ENCODE results near the gene SAA1. TPM values are rescaled to one million over a fixed set of nuclear protein-coding genes. Genes with fewer than 3 reads are reported as not detected.

SAA1 gene
- total and polyA plus RNA-seq, 10 of the 15 experiments (the other 5 are each of a cell fraction or from before 2014, with no cell fraction given) = 0.36 to 6.9 TPM; not detected in 8

DNA sequence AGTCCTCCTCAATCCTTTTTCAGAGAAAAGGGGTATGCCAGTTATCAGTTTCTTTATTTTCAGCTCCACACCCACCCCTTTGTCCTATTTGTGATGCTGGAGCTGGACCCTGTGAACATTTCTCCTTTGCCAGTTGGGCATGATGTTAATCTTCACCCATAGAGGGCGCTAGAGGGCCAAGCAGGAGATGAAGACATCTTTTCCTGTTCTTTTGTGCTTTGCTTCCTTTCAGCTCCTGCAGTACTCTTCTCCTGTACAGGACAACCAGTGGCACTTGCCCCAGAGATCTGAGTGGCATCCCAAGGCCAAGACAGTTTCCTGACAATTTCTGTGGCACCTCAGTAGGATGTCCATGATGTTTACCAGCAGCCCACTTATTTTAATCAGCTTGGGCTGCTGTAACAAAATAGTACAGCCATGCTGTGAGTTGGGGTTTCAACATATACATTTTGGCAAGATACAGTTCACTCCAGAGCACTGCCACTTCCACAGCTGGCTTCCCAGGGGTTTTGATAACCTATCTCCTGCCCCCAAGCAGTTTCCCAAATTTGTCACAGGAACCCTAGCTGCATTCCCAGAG is 22.2 kb upstream of the SAA1 start:
- Histone ChIP-seq H3K4me1 (ENCODE audit: control insufficient read depth, insufficient read depth, low read length) (peaks cover 20% of the 10 kb centered on the region), H3K4me3 (no peak overlapping the region), H3K4me2 (ENCODE audit: control insufficient read depth, insufficient read depth) (no peak overlapping the region), H3K36me3 (ENCODE audit: control insufficient read depth in 2 of 2, insufficient read depth in 2 of 2, low read length in 1 of 2) (no peaks in the 10 kb centered on the region), H4K20me1 (ENCODE audit: control insufficient read depth, insufficient read depth) (no peaks in the 10 kb centered on the region), H3K9me3 (replicated peaks; ENCODE audit: control insufficient read depth, insufficient read depth, low read length) (no peaks in the 10 kb centered on the region), H3K79me2 (ENCODE audit: control insufficient read depth, insufficient read depth, low read length) (no peaks in the 10 kb centered on the region), H3K27ac (ENCODE audit: control insufficient read depth, insufficient read depth) (peak overlapping the region; percentile 12; the same call in 1 of the 2 replicates), H3K9ac (ENCODE audit: control insufficient read depth, insufficient read depth, low read length) (no peak overlapping the region), H2AFZ (ENCODE audit: control insufficient read depth, low read depth, low read length) (peak overlapping the region; percentile 61), H3K27me3 (replicated peaks in 1 of 2; ENCODE audit: control insufficient read depth in 2 of 2, insufficient read depth in 2 of 2, low read length in 1 of 2) (no peaks in the 10 kb centered on the region)
- RAD21 ChIA-PET (ENCODE audit: unreplicated experiment) = interaction anchor here (0.6 to 4.3 kb wide), 51 partner anchors 9 to 610 kb away, joined by 3 to 39 read pairs (median 4); partner anchors contain the start of genes GTF2H1, HPS5, LDHA and SAA1
- WGBS (ENCODE audit: insufficient coverage, insufficient replicate concordance, low lambda C conversion rate, missing lambda C conversion rate) = 0% methylated on average over 1 of the region's 1 CpG
- BruUV-seq (replicated peaks) = no TSS peak
- intact Hi-C loops (cut with micrococcal nuclease; ENCODE audit: unreplicated experiment) = loop anchor here (1.0 to 10.0 kb wide), 5 partner anchors 36 to 481 kb away; partner anchors contain the start of genes IGSF22 and TSG101
- ATAC-seq (peak; percentile 38), FAIRE-seq (no peak), DNase-seq (ENCODE audit: low read depth, low spot score) (peak; percentile 54)
- in situ Hi-C loops (cut with MboI) = loop anchor here (5.0 kb wide), 1 partner anchor 153 kb away; no protein-coding TSS in a partner anchor
- POLR2A ChIA-PET = interaction anchor here (0.5 to 1.5 kb wide), 7 partner anchors 25 to 990 kb away, joined by 3 to 5 read pairs (median 3); partner anchors contain the start of genes HPS5 and TSG101
- SMC1A ChIA-PET (ENCODE audit: uncharacterized antibody, unreplicated experiment) = interaction anchor here (0.6 to 4.8 kb wide), 56 partner anchors 9 to 521 kb away, joined by 3 to 48 read pairs (median 4); partner anchors contain the start of genes HPS5, LDHA and TSG101
- CTCF ChIA-PET = interaction anchor here (0.6 to 3.2 kb wide), 93 partner anchors 9 to 610 kb away, joined by 3 to 44 read pairs (median 5); partner anchors contain the start of genes GTF2H1, HPS5, LDHA and SAA1
- TF ChIP-seq RAD51 (IDR thresholded peaks at IDR 0.05) = no peak
- TF ChIP-seq, protein P1, sequence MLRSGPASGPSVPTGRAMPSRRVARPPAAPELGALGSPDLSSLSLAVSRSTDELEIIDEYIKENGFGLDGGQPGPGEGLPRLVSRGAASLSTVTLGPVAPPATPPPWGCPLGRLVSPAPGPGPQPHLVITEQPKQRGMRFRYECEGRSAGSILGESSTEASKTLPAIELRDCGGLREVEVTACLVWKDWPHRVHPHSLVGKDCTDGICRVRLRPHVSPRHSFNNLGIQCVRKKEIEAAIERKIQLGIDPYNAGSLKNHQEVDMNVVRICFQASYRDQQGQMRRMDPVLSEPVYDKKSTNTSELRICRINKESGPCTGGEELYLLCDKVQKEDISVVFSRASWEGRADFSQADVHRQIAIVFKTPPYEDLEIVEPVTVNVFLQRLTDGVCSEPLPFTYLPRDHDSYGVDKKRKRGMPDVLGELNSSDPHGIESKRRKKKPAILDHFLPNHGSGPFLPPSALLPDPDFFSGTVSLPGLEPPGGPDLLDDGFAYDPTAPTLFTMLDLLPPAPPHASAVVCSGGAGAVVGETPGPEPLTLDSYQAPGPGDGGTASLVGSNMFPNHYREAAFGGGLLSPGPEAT (IDR thresholded peaks at IDR 0.05; ENCODE audit: low read depth) = no peak
- TF ChIP-seq, protein P2, sequence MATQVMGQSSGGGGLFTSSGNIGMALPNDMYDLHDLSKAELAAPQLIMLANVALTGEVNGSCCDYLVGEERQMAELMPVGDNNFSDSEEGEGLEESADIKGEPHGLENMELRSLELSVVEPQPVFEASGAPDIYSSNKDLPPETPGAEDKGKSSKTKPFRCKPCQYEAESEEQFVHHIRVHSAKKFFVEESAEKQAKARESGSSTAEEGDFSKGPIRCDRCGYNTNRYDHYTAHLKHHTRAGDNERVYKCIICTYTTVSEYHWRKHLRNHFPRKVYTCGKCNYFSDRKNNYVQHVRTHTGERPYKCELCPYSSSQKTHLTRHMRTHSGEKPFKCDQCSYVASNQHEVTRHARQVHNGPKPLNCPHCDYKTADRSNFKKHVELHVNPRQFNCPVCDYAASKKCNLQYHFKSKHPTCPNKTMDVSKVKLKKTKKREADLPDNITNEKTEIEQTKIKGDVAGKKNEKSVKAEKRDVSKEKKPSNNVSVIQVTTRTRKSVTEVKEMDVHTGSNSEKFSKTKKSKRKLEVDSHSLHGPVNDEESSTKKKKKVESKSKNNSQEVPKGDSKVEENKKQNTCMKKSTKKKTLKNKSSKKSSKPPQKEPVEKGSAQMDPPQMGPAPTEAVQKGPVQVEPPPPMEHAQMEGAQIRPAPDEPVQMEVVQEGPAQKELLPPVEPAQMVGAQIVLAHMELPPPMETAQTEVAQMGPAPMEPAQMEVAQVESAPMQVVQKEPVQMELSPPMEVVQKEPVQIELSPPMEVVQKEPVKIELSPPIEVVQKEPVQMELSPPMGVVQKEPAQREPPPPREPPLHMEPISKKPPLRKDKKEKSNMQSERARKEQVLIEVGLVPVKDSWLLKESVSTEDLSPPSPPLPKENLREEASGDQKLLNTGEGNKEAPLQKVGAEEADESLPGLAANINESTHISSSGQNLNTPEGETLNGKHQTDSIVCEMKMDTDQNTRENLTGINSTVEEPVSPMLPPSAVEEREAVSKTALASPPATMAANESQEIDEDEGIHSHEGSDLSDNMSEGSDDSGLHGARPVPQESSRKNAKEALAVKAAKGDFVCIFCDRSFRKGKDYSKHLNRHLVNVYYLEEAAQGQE (IDR thresholded peaks at IDR 0.05; ENCODE audit: low read depth, low read length) = no peak
- peak; percentile 93 for TF ChIP-seq RAD21 (IDR thresholded peaks at IDR 0.05; ENCODE audit: insufficient read depth, low read depth, low read length)
- TF ChIP-seq JUNB (IDR thresholded peaks at IDR 0.05) = no peak
- TF ChIP-seq ZZZ3 (IDR thresholded peaks at IDR 0.05; ENCODE audit: control insufficient read depth, insufficient read length, low read depth) = no peak
- no peak for TF ChIP-seq ZSCAN29 (IDR thresholded peaks at IDR 0.05)
- TF ChIP-seq NFYA (IDR thresholded peaks at IDR 0.05; ENCODE audit: borderline replicate concordance, low read depth, low read length) = no peak
- TF ChIP-seq MTA3 (IDR thresholded peaks at IDR 0.05; ENCODE audit: borderline replicate concordance, low read length) = no peak
- TF ChIP-seq MLLT1 (IDR thresholded peaks at IDR 0.05) = no peak
- TF ChIP-seq PAX8 (IDR thresholded peaks at IDR 0.05) = no peak
- no peak for TF ChIP-seq USF2 (IDR thresholded peaks at IDR 0.05; ENCODE audit: borderline replicate concordance, low read depth, low read length)
- no peak for TF ChIP-seq RCOR1 (conservative IDR thresholded peaks at IDR 0.05; ENCODE audit: low read depth, low read length)
- TF ChIP-seq MYC (IDR thresholded peaks at IDR 0.05; ENCODE audit: insufficient read depth, insufficient read length, insufficient replicate concordance, low read length, severe bottlenecking) = no peak

All from GM12878 (cell line).